ENCODE data around the gene DNAAF5.

- TF ChIP-seq, protein P1, sequence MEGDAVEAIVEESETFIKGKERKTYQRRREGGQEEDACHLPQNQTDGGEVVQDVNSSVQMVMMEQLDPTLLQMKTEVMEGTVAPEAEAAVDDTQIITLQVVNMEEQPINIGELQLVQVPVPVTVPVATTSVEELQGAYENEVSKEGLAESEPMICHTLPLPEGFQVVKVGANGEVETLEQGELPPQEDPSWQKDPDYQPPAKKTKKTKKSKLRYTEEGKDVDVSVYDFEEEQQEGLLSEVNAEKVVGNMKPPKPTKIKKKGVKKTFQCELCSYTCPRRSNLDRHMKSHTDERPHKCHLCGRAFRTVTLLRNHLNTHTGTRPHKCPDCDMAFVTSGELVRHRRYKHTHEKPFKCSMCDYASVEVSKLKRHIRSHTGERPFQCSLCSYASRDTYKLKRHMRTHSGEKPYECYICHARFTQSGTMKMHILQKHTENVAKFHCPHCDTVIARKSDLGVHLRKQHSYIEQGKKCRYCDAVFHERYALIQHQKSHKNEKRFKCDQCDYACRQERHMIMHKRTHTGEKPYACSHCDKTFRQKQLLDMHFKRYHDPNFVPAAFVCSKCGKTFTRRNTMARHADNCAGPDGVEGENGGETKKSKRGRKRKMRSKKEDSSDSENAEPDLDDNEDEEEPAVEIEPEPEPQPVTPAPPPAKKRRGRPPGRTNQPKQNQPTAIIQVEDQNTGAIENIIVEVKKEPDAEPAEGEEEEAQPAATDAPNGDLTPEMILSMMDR (conservative IDR thresholded peaks at IDR 0.05; ENCODE audit: low read length): no peak
- TF ChIP-seq EZH2phosphoT487 (IDR thresholded peaks at IDR 0.05; ENCODE audit: borderline replicate concordance): no peak
Observed at GRCh38 chr7:776381-776780, 49.9 kb downstream of the DNAAF5 start.
